IPS-18a (cell line): ENCODE results near the gene DNM3.

ENCODE experiments used
- H3K27ac ChIP-seq: one replicate; pipeline ENCODE4 v1.5.1; 2013; ENCODE audit warnings: low read length
- H3K27me3 ChIP-seq: one replicate; pipeline ENCODE4 v1.6.1; 2013; ENCODE audit warnings: mild to moderate bottlenecking, low read length; ENCODE audit not compliant: control insufficient read depth, insufficient read depth
- H3K36me3 ChIP-seq: one replicate; pipeline ENCODE4 v1.6.1; 2013; ENCODE audit warnings: low read depth, low read length; ENCODE audit not compliant: control insufficient read depth
- H3K4me1 ChIP-seq: one replicate; pipeline ENCODE4 v1.6.1; 2013; ENCODE audit warnings: low read depth, low read length; ENCODE audit not compliant: control insufficient read depth
- H3K4me3 ChIP-seq: one replicate; pipeline ENCODE4 v1.5.1; 2013; ENCODE audit warnings: low read length
- H3K9ac ChIP-seq: one replicate; pipeline ENCODE4 v1.6.1; 2013; ENCODE audit warnings: mild to moderate bottlenecking, low read length, moderate library complexity
- H3K9me3 ChIP-seq: one replicate; pipeline ENCODE4 v1.6.1; 2013; ENCODE audit warnings: low read depth, low read length; ENCODE audit not compliant: control insufficient read depth

DNM3 gene

GRCh38 chr1:171961861-171962260 is 120.6 kb downstream of the DNM3 start:
- Histone ChIP-seq H3K27ac (no peak overlapping the region), H3K36me3 (no peaks in the 10 kb centered on the region), H3K9ac (no peak overlapping the region), H3K27me3 (no peaks in the 10 kb centered on the region), H3K9me3 (no peaks in the 10 kb centered on the region), H3K4me1 (peaks cover 10% of the 10 kb centered on the region), H3K4me3 (no peak overlapping the region)

DNA sequence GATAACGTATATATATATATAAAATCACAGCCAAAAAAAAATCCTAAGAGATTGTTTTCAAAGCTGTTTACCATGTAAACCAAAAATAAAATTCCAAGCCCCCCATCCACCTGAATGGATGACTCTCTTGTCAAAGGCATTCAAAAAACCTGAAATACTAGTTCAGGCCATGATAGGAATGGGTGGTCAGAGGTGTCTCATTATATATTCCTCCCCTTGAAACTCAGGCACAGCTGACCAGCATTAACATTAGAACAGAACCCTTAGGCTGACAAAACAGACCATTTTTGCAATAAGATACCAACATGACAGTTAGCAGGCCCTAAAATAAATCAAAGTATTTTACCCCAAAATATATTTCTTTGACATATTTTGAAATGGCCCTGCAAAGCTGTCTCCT is 122.5 kb downstream of the DNM3 start:
- Histone ChIP-seq H3K36me3 (no peaks in the 10 kb centered on the region), H3K9me3 (no peaks in the 10 kb centered on the region), H3K27ac (no peak overlapping the region), H3K4me3 (no peak overlapping the region), H3K4me1 (peaks cover 29% of the 10 kb centered on the region), H3K27me3 (no peaks in the 10 kb centered on the region), H3K9ac (no peak overlapping the region)

GRCh38 chr1:171965777-171966176 is 124.5 kb downstream of the DNM3 start:
- peaks cover 39% of the 10 kb centered on the region for H3K4me1 ChIP-seq
- no peak overlapping the region for H3K27ac ChIP-seq
- H3K4me3 ChIP-seq: no peak overlapping the region
- H3K9me3 ChIP-seq: no peaks in the 10 kb centered on the region
- no peaks in the 10 kb centered on the region for H3K27me3 ChIP-seq
- H3K9ac ChIP-seq: no peak overlapping the region
- no peaks in the 10 kb centered on the region for H3K36me3 ChIP-seq

DNA sequence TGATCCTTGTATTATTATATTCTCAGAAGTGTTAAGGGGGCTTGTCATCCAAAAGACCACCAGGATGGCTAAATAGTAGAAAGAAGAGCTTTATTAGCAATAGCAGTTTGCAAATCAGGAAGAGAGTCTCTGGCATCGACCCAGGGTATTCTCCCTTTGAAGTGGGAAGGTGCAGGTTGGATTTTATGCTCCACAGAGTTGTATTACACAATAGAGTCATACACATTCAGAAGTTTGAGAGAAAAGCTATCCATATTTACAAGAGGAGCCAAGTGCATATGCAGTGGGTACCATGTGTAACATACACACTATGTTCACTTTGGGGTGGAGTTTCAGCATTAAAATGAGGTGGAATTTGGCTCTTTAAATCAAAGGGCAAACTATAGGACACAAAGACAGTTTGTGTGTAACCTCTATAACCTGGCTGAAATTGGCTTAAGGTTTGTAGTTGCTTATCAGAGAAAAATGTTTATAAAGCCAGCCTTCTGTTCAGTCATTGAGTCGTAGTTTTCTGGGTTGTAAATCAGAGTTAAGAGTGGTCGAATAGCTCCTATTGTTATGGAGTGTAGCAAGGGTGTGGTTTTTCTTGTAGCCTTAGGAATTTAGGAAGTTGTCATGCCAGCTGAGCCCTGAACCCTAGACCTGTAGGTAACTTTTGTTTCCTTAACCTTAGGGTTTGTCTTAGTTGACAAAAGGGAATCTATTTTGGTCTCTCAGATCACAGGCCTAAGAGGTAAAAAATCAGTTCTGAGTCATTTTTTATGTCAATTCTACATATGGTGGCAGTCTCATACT is 125.3 kb downstream of the DNM3 start:
- no peaks in the 10 kb centered on the region for H3K36me3 ChIP-seq
- H3K9ac ChIP-seq: no peak overlapping the region
- H3K9me3 ChIP-seq: no peaks in the 10 kb centered on the region
- H3K27ac ChIP-seq: no peak overlapping the region
- H3K4me3 ChIP-seq: peak overlapping the region; percentile 6
- no peaks in the 10 kb centered on the region for H3K27me3 ChIP-seq
- H3K4me1 ChIP-seq: peaks cover 39% of the 10 kb centered on the region

- H3K27ac ChIP-seq: no peak overlapping the region
- no peaks in the 10 kb centered on the region for H3K27me3 ChIP-seq
- H3K9me3 ChIP-seq: no peaks in the 10 kb centered on the region
- no peaks in the 10 kb centered on the region for H3K36me3 ChIP-seq
- no peak overlapping the region for H3K4me3 ChIP-seq
- H3K9ac ChIP-seq: no peak overlapping the region
- peaks cover 39% of the 10 kb centered on the region for H3K4me1 ChIP-seq
These were observed 127.9 kb downstream of the DNM3 start for GRCh38 chr1:171969226-171969625.

GRCh38 chr1:171969813-171970212 is 128.5 kb downstream of the DNM3 start:
- Histone ChIP-seq H3K27ac (no peak overlapping the region), H3K9ac (no peak overlapping the region), H3K4me1 (peaks cover 39% of the 10 kb centered on the region), H3K36me3 (no peaks in the 10 kb centered on the region), H3K9me3 (no peaks in the 10 kb centered on the region), H3K4me3 (no peak overlapping the region), H3K27me3 (no peaks in the 10 kb centered on the region)

GRCh38 chr1:171972846-171973245 is 131.5 kb downstream of the DNM3 start:
- no peaks in the 10 kb centered on the region for H3K36me3 ChIP-seq
- H3K4me3 ChIP-seq: no peak overlapping the region
- no peak overlapping the region for H3K27ac ChIP-seq
- H3K4me1 ChIP-seq: peaks cover 19% of the 10 kb centered on the region
- no peaks in the 10 kb centered on the region for H3K9me3 ChIP-seq
- H3K9ac ChIP-seq: no peak overlapping the region
- no peaks in the 10 kb centered on the region for H3K27me3 ChIP-seq

- Histone ChIP-seq H3K27ac (no peak overlapping the region), H3K9ac (no peak overlapping the region), H3K36me3 (no peaks in the 10 kb centered on the region), H3K9me3 (no peaks in the 10 kb centered on the region), H3K4me1 (peaks cover 14% of the 10 kb centered on the region), H3K27me3 (no peaks in the 10 kb centered on the region), H3K4me3 (no peak overlapping the region)
These were observed 132.1 kb downstream of the DNM3 start for GRCh38 chr1:171973421-171973820.

DNA sequence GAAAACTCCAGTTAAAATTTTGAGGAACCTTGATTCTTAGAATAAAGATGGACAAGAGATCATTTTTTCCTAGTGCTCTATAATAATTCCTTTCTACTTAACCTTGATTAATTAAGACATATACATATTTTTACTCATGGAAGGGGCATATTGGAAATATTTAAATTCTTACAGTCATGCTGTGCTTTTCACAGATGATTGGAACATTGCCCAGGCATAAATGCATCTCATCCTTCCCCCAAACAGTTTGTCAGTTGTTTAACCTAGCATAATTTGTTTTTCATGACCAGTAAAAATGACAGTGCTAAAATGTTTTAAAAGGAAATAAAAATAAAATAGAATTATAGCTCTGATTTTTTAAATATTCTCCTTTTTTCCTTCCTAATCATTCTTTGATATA is 140.0 kb downstream of the DNM3 start:
- Histone ChIP-seq H3K4me1 (peaks cover 5% of the 10 kb centered on the region), H3K27me3 (no peaks in the 10 kb centered on the region), H3K4me3 (no peak overlapping the region), H3K27ac (no peak overlapping the region), H3K9me3 (no peaks in the 10 kb centered on the region), H3K36me3 (no peaks in the 10 kb centered on the region), H3K9ac (no peak overlapping the region)

DNA sequence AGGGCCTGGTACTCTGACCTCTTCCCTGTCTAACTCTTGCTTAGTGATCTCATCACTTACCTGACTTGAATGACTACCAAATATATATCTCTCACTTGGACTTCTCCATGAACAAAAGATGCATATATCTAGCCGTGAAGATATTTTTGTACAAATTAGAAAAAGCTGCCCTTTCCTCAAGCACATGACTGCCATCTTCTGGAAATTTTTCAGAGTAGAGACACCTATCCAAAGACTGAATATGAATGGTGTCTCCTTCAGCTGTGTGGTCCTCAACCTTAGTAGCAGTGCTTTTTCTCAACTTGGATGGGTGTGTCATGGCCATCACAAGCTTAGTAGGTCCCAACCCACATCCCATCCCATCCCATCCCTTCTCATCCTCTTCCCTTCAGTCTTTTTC is 142.3 kb downstream of the DNM3 start:
- Histone ChIP-seq H3K4me1 (peaks cover 5% of the 10 kb centered on the region), H3K9ac (no peak overlapping the region), H3K27me3 (no peaks in the 10 kb centered on the region), H3K9me3 (no peaks in the 10 kb centered on the region), H3K36me3 (no peaks in the 10 kb centered on the region), H3K4me3 (no peak overlapping the region), H3K27ac (no peak overlapping the region)

DNA sequence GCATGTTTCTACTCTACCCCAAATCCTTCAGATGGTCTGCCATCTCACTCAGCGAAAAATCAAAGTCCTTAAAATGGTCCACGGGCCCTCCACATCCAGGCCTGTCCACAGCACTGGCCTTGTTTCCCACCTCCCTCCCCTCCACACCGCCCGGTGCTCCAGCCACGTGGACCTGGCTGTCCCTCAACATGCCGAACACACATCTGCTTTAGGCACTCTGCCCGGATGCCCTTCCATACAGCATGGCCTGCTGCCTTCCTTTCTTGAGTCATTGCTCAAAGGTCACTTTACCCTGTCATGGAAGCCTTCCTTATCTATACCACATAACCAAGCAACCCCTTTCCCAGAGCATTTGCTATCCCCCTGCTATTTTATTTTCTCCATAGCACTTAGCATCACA is 143.0 kb downstream of the DNM3 start:
- Histone ChIP-seq H3K27ac (no peak overlapping the region), H3K9me3 (no peaks in the 10 kb centered on the region), H3K36me3 (no peaks in the 10 kb centered on the region), H3K4me1 (peaks cover 5% of the 10 kb centered on the region), H3K9ac (no peak overlapping the region), H3K4me3 (no peak overlapping the region), H3K27me3 (no peaks in the 10 kb centered on the region)

GRCh38 chr1:171984850-171985485 is 143.7 kb downstream of the DNM3 start:
- no peak overlapping the region for H3K27ac ChIP-seq

More at GRCh38 chr1:171984850-171985485, 143.7 kb downstream of the DNM3 start:
- Histone ChIP-seq H3K4me3 (no peak overlapping the region), H3K36me3 (no peaks in the 10 kb centered on the region), H3K27me3 (no peaks in the 10 kb centered on the region), H3K9ac (no peak overlapping the region), H3K4me1 (peaks cover under 1% of the 10 kb centered on the region), H3K9me3 (no peaks in the 10 kb centered on the region)
